Measurements from ENCODE around the gene FHOD3.
A peak's percentile ranks its signal among the peaks of the same experiment; 100 is the strongest.

The FHOD3 gene

DNA sequence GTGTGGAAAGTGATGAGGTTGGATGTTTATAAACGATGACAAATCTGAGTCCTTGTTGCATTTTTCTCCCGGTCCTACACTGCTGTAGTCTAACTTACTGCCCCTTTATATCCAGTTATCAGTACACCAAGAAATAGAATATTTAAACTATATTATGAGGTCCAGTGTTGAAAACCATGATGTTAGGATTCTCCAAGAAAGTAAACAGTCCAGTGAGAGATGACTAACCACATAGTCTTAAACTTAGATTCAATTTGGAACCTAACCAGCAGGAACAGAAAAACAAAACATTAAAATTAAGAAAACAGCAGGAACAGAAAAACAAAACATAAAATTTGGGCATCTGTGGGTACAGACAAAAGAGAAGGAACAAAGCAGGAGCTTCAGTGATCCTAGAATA lies 388.1 kb downstream of the FHOD3 start:
- Mint-ChIP-seq H3K36me3 (ENCODE audit: low read depth) (peaks cover 43% of the 10 kb centered on the region), H3K9me3 (peaks cover 17% of the 10 kb centered on the region), H3K27ac (no peak overlapping the region), H3K4me1 (peaks cover 11% of the 10 kb centered on the region), H3K27me3 (ENCODE audit: low read depth, poor library complexity) (no peaks in the 10 kb centered on the region), H3K4me3 (no peak overlapping the region)
- TF ChIP-seq, protein P1, sequence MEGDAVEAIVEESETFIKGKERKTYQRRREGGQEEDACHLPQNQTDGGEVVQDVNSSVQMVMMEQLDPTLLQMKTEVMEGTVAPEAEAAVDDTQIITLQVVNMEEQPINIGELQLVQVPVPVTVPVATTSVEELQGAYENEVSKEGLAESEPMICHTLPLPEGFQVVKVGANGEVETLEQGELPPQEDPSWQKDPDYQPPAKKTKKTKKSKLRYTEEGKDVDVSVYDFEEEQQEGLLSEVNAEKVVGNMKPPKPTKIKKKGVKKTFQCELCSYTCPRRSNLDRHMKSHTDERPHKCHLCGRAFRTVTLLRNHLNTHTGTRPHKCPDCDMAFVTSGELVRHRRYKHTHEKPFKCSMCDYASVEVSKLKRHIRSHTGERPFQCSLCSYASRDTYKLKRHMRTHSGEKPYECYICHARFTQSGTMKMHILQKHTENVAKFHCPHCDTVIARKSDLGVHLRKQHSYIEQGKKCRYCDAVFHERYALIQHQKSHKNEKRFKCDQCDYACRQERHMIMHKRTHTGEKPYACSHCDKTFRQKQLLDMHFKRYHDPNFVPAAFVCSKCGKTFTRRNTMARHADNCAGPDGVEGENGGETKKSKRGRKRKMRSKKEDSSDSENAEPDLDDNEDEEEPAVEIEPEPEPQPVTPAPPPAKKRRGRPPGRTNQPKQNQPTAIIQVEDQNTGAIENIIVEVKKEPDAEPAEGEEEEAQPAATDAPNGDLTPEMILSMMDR (IDR thresholded peaks at IDR 0.05) = no peak
- no peak for DNase-seq

DNA sequence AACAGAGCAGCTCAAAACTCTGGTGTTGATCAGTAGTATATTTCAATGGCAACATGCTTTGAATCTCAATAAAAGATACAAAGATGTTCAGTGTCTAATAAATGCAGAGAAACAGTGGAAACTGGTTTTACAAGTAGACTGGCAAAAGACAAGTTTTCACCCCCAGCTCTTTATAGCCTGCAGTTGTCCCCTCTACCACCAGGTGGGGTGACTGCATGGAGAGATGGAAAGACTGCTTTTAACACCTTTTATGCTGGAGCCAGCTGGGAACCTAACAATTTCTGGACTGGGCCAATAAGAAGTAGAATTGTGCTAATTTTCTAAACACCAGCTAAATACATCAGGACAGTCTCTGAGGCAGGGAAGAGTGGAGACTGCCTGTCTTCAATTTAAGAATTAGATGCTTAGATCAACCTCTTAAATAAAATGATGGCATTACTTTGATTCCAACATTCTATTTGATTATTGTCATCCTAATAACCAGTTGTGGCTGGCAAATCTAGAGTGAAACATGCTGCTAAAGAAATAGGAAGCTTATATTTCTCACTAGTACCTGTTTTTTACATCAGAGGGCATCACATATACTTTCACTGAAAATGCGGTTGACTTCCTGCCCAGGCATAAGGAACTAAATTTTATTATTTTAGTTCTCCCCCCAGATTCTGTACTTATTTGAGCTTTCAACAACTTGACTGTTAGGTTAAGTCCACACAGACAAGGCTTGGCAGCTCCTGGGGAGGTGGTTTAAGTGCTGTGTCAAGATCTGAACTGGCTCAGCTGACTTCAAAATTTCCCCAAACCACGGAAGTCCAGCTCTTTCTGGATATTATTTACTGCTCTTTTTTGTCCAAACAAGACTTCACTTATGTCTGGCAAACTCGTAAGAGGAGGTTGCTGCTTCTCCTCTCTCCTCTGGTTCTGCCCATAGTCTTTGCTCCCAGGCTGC lies 390.8 kb downstream of the FHOD3 start:
- DNase-seq = peak; percentile 78
- no peaks in the 10 kb centered on the region for H3K27me3 Mint-ChIP-seq (ENCODE audit: low read depth, poor library complexity)
- peaks cover 36% of the 10 kb centered on the region for H3K36me3 Mint-ChIP-seq (ENCODE audit: low read depth)
- H3K4me1 Mint-ChIP-seq = peaks cover 25% of the 10 kb centered on the region
- no peak overlapping the region for H3K4me3 Mint-ChIP-seq
- peak overlapping the region; percentile 41 for H3K27ac Mint-ChIP-seq
- H3K9me3 Mint-ChIP-seq = peaks cover 15% of the 10 kb centered on the region
- TF ChIP-seq, protein P1 (IDR thresholded peaks at IDR 0.05) = peak; percentile 86

DNA sequence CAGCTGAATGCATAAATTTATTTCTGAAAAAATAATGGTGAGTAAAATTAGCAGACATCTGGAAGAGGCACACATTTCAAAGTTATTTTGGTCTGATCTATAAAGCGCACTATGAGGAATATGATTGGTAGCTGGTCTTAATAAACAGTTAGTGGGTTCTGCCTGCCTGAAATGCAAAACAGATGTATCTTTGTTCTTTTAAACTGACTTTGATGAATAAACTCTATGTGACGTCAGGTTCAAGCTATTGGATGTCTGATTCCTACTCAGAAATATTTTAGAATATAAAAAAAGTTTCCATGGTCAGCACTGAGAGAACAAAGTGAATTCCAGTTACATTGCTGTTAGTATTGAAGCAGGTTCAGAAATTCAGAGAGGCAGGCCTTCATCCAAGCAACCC lies 394.9 kb downstream of the FHOD3 start:
- Mint-ChIP-seq H3K4me1 (peaks cover 41% of the 10 kb centered on the region), H3K36me3 (ENCODE audit: low read depth) (peaks cover 9% of the 10 kb centered on the region), H3K27ac (no peak overlapping the region), H3K27me3 (ENCODE audit: low read depth, poor library complexity) (no peaks in the 10 kb centered on the region), H3K9me3 (no peaks in the 10 kb centered on the region), H3K4me3 (no peak overlapping the region)
- TF ChIP-seq, protein P1 (IDR thresholded peaks at IDR 0.05) = no peak
- DNase-seq = no peak

DNA sequence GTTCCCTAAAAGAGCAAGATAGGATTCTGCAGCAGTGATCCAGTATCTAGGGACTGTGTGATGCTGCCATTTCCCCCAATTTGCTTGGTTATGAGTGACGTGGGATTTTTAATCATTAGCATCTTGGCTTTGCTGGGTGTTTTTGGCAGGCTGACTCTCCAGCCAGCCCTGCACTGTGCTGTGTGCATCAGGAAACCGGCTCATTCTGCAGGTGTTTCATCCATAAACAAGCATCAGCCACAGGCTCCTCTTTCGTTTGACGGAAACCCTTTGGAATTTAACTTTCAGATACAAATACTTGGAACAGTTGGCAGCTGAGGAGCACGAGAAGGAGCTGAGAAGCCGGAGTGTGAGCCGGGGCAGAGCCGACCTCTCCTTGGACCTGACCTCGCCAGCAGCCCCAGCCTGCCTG lies 395.4 kb downstream of the FHOD3 start:
- no peak overlapping the region for H3K4me3 Mint-ChIP-seq
- H3K9me3 Mint-ChIP-seq = no peaks in the 10 kb centered on the region
- peaks cover 41% of the 10 kb centered on the region for H3K4me1 Mint-ChIP-seq
- peak overlapping the region; percentile 84 for H3K27ac Mint-ChIP-seq
- H3K27me3 Mint-ChIP-seq (ENCODE audit: low read depth, poor library complexity) = no peaks in the 10 kb centered on the region
- TF ChIP-seq, protein P1 (IDR thresholded peaks at IDR 0.05) = no peak
- DNase-seq = no peak
- H3K36me3 Mint-ChIP-seq (ENCODE audit: low read depth) = peaks cover 9% of the 10 kb centered on the region

DNA sequence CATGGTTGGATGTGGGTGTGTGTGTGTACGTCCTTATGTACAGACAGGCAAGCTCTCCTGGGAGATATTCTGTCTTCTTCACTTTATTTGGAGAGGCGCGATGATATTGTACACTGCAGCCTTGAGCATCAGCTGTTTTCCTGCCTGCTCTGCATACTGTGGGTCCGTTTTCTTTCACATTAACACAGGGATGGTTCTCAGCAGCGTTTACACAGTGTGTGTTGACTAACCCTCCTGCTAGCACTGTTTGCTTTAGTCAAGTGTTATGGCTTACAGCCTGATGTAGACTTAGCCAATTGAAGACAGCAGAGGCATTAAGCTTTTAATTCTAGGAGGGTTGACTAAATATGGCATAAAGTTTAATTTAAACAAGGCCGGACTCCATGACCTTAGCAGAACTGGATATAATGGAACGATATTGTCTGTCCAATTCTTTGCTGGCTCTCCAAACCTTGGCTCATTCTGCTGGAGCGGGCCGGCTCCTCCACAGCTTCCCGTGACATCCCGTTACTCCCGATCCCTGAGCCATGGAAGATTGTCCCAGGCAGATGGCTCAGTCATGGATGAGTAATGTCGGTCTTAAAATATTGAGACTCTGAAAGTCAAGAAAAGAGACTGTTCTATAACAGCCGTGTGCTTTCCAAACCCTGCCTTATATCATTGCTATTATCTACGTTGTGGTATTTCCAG lies 396.6 kb downstream of the FHOD3 start:
- TF ChIP-seq, protein P1 (IDR thresholded peaks at IDR 0.05) = no peak
- Mint-ChIP-seq H3K4me1 (peaks cover 41% of the 10 kb centered on the region), H3K4me3 (no peak overlapping the region), H3K36me3 (ENCODE audit: low read depth) (peaks cover 19% of the 10 kb centered on the region), H3K9me3 (no peaks in the 10 kb centered on the region), H3K27ac (peak overlapping the region; percentile 84), H3K27me3 (ENCODE audit: low read depth, poor library complexity) (no peaks in the 10 kb centered on the region)
- DNase-seq = no peak

All from nephron progenitor cell (in vitro differentiated cells).